ENCODE data around the gene SLC4A2.

The SLC4A2 gene

GRCh38 chr7:151062399-151063211, 3.2 kb downstream of the SLC4A2 start:
- H3K4ac ChIP-seq (ENCODE audit: low read length) = no peak overlapping the region
- peaks cover 22 to 51% of the 10 kb centered on the region in 2 donors for H3K36me3 ChIP-seq (replicated peaks in 1 of 2; ENCODE audit: control insufficient read depth in 2 of 2, insufficient read depth in 2 of 2, low read length in 2 of 2)
- peak overlapping the region in 1 of 2 donors; percentile 73 for H3K4me3 ChIP-seq (ENCODE audit: low read length in 2 of 2)
- no peak overlapping the region for H4K91ac ChIP-seq (ENCODE audit: low read depth, low read length, poor library complexity)
- H4K8ac ChIP-seq (ENCODE audit: low read depth, low read length) = no peak overlapping the region
- no peak overlapping the region for H2BK15ac ChIP-seq (ENCODE audit: low read length)
- peak; percentile 77 for DNase-seq (ENCODE audit: low spot score)
- no peak overlapping the region for H3K14ac ChIP-seq (ENCODE audit: low read length)
- H2AK5ac ChIP-seq (ENCODE audit: low read depth, low read length) = peak overlapping the region; percentile 85
- WGBS, 2 donors (ENCODE audit: extremely low coverage in 2 of 2, insufficient read length in 2 of 2, insufficient replicate concordance in 1 of 2) = no CpG with 5 or more reads among the region's 43 CpGs
- no peak overlapping the region for H2BK120ac ChIP-seq (ENCODE audit: low read depth, low read length)
- peaks cover 17 to 34% of the 10 kb centered on the region in 2 donors for H3K4me1 ChIP-seq (ENCODE audit: control insufficient read depth in 2 of 2, insufficient read depth in 1 of 2, low read depth in 1 of 2, low read length in 2 of 2)
- peak overlapping the region; percentile 64 for H3K4me2 ChIP-seq (ENCODE audit: insufficient read depth, low read length, poor library complexity, severe bottlenecking)
- peaks cover 0 to 18% (median 0%) of the 10 kb centered on the region in 3 experiments for H3K27me3 ChIP-seq (ENCODE audit: control insufficient read depth in 3 of 3, insufficient read depth in 3 of 3, low read depth in 1 of 3, low read length in 3 of 3)
- H2BK5ac ChIP-seq (ENCODE audit: low read length) = no peak overlapping the region
- H3K9me3 ChIP-seq (replicated peaks in 1 of 2; ENCODE audit: control insufficient read depth in 2 of 2, insufficient read depth in 1 of 2, low read depth in 1 of 2, low read length in 2 of 2) = no peaks in the 10 kb centered on the region
- H3K18ac ChIP-seq (ENCODE audit: low read length) = peak overlapping the region; percentile 88
- H3K9ac ChIP-seq (ENCODE audit: low read depth, low read length, poor library complexity) = peak overlapping the region; percentile 75
- no peak overlapping the region for H3K27ac ChIP-seq (replicated peaks; ENCODE audit: low read length)
- H3K23ac ChIP-seq (ENCODE audit: low read depth, low read length, poor library complexity) = peak overlapping the region; percentile 75
- peak overlapping the region; percentile 67 for H2BK12ac ChIP-seq (ENCODE audit: low read length)
- H2AFZ ChIP-seq (ENCODE audit: low read length) = no peak overlapping the region
- H3K79me1 ChIP-seq (ENCODE audit: low read depth, low read length) = peaks cover 4% of the 10 kb centered on the region

- Histone ChIP-seq H2AK5ac (ENCODE audit: low read depth, low read length) (no peak overlapping the region), H3K4ac (ENCODE audit: low read length) (no peak overlapping the region), H3K4me3 (ENCODE audit: low read length in 2 of 2) (no peak overlapping the region), H3K79me1 (ENCODE audit: low read depth, low read length) (peaks cover 4% of the 10 kb centered on the region), H3K36me3 (replicated peaks in 1 of 2; ENCODE audit: control insufficient read depth in 2 of 2, insufficient read depth in 2 of 2, low read length in 2 of 2) (peaks cover 28 to 57% of the 10 kb centered on the region in 2 donors), H2BK120ac (ENCODE audit: low read depth, low read length) (no peak overlapping the region), H3K4me1 (ENCODE audit: control insufficient read depth in 2 of 2, insufficient read depth in 1 of 2, low read depth in 1 of 2, low read length in 2 of 2) (peaks cover 17 to 33% of the 10 kb centered on the region in 2 donors), H4K91ac (ENCODE audit: low read depth, low read length, poor library complexity) (no peak overlapping the region), H3K9ac (ENCODE audit: low read depth, low read length, poor library complexity) (no peak overlapping the region), H3K18ac (ENCODE audit: low read length) (no peak overlapping the region), H3K4me2 (ENCODE audit: insufficient read depth, low read length, poor library complexity, severe bottlenecking) (peak overlapping the region; percentile 64), H2BK5ac (ENCODE audit: low read length) (no peak overlapping the region), H2BK12ac (ENCODE audit: low read length) (no peak overlapping the region), H4K8ac (ENCODE audit: low read depth, low read length) (no peak overlapping the region), H3K27ac (replicated peaks; ENCODE audit: low read length) (no peak overlapping the region), H2AFZ (ENCODE audit: low read length) (no peak overlapping the region), H3K14ac (ENCODE audit: low read length) (no peak overlapping the region), H3K23ac (ENCODE audit: low read depth, low read length, poor library complexity) (no peak overlapping the region), H3K27me3 (ENCODE audit: control insufficient read depth in 3 of 3, insufficient read depth in 3 of 3, low read depth in 1 of 3, low read length in 3 of 3) (peaks cover 0 to 18% (median 0%) of the 10 kb centered on the region in 3 experiments), H2BK15ac (ENCODE audit: low read length) (no peak overlapping the region), H3K9me3 (replicated peaks in 1 of 2; ENCODE audit: control insufficient read depth in 2 of 2, insufficient read depth in 1 of 2, low read depth in 1 of 2, low read length in 2 of 2) (no peaks in the 10 kb centered on the region)
- DNase-seq (ENCODE audit: low spot score) = no peak
- WGBS, 2 donors (ENCODE audit: extremely low coverage in 2 of 2, insufficient read length in 2 of 2, insufficient replicate concordance in 1 of 2) = no CpG with 5 or more reads among the region's 11 CpGs
Observed at GRCh38 chr7:151063212-151063561, 3.8 kb downstream of the SLC4A2 start.

DNA sequence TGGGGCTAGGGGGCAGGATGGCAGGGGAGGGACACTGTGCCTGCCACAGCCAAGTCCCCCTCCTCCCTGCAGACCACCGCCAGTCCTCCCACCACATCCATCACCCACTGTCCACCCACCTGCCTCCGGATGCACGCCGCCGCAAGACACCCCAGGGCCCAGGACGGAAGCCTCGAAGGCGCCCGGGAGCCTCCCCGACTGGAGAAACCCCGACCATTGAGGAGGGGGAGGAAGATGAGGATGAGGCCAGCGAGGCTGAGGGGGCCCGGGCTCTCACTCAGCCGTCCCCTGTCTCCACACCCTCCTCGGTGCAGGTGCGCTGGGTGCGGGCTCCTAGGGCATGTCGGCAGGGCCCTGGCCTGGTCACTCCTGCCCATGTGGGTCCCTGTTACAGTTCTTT, 5.1 kb downstream of the SLC4A2 start:
- Histone ChIP-seq H3K23ac (ENCODE audit: low read depth, low read length, poor library complexity) (no peak overlapping the region), H2AK5ac (ENCODE audit: low read depth, low read length) (no peak overlapping the region), H2AFZ (ENCODE audit: low read length) (no peak overlapping the region), H3K36me3 (replicated peaks in 1 of 2; ENCODE audit: control insufficient read depth in 2 of 2, insufficient read depth in 2 of 2, low read length in 2 of 2) (peaks cover 29 to 66% of the 10 kb centered on the region in 2 donors), H2BK120ac (ENCODE audit: low read depth, low read length) (no peak overlapping the region), H2BK15ac (ENCODE audit: low read length) (no peak overlapping the region), H4K8ac (ENCODE audit: low read depth, low read length) (no peak overlapping the region), H3K4me3 (ENCODE audit: low read length in 2 of 2) (no peak overlapping the region), H2BK12ac (ENCODE audit: low read length) (no peak overlapping the region), H3K27ac (replicated peaks; ENCODE audit: low read length) (no peak overlapping the region), H3K27me3 (ENCODE audit: control insufficient read depth in 3 of 3, insufficient read depth in 3 of 3, low read depth in 1 of 3, low read length in 3 of 3) (peaks cover 0 to 18% (median 0%) of the 10 kb centered on the region in 3 experiments), H3K4me2 (ENCODE audit: insufficient read depth, low read length, poor library complexity, severe bottlenecking) (no peak overlapping the region), H3K9me3 (replicated peaks in 1 of 2; ENCODE audit: control insufficient read depth in 2 of 2, insufficient read depth in 1 of 2, low read depth in 1 of 2, low read length in 2 of 2) (no peaks in the 10 kb centered on the region), H3K4ac (ENCODE audit: low read length) (no peak overlapping the region), H3K79me1 (ENCODE audit: low read depth, low read length) (peaks cover 4% of the 10 kb centered on the region), H4K91ac (ENCODE audit: low read depth, low read length, poor library complexity) (no peak overlapping the region), H3K9ac (ENCODE audit: low read depth, low read length, poor library complexity) (no peak overlapping the region), H2BK5ac (ENCODE audit: low read length) (no peak overlapping the region), H3K18ac (ENCODE audit: low read length) (no peak overlapping the region), H3K14ac (ENCODE audit: low read length) (no peak overlapping the region), H3K4me1 (ENCODE audit: control insufficient read depth in 2 of 2, insufficient read depth in 1 of 2, low read depth in 1 of 2, low read length in 2 of 2) (peaks cover 15 to 24% of the 10 kb centered on the region in 2 donors)
- DNase-seq (ENCODE audit: low spot score) = no peak
- no CpG with 5 or more reads among the region's 18 CpGs for WGBS, 2 donors (ENCODE audit: extremely low coverage in 2 of 2, insufficient read length in 2 of 2, insufficient replicate concordance in 1 of 2)

- peaks cover 32 to 71% of the 10 kb centered on the region in 2 donors for H3K36me3 ChIP-seq (replicated peaks in 1 of 2; ENCODE audit: control insufficient read depth in 2 of 2, insufficient read depth in 2 of 2, low read length in 2 of 2)
- no peak overlapping the region for H3K4me2 ChIP-seq (ENCODE audit: insufficient read depth, low read length, poor library complexity, severe bottlenecking)
- peaks cover 0 to 18% (median 0%) of the 10 kb centered on the region in 3 experiments for H3K27me3 ChIP-seq (ENCODE audit: control insufficient read depth in 3 of 3, insufficient read depth in 3 of 3, low read depth in 1 of 3, low read length in 3 of 3)
- H3K27ac ChIP-seq (replicated peaks; ENCODE audit: low read length) = no peak overlapping the region
- no peak overlapping the region for H3K23ac ChIP-seq (ENCODE audit: low read depth, low read length, poor library complexity)
- no peak overlapping the region for H2BK12ac ChIP-seq (ENCODE audit: low read length)
- H4K8ac ChIP-seq (ENCODE audit: low read depth, low read length) = no peak overlapping the region
- no peak overlapping the region for H3K14ac ChIP-seq (ENCODE audit: low read length)
- DNase-seq (ENCODE audit: low spot score) = no peak
- no peak overlapping the region for H2BK5ac ChIP-seq (ENCODE audit: low read length)
- H3K4me3 ChIP-seq (ENCODE audit: low read length in 2 of 2) = no peak overlapping the region
- no peak overlapping the region for H3K9ac ChIP-seq (ENCODE audit: low read depth, low read length, poor library complexity)
- no CpG with 5 or more reads among the region's 6 CpGs for whole genome bisulfite sequencing, 2 donors (ENCODE audit: extremely low coverage in 2 of 2, insufficient read length in 2 of 2, insufficient replicate concordance in 1 of 2)
- no peak overlapping the region for H2AFZ ChIP-seq (ENCODE audit: low read length)
- no peaks in the 10 kb centered on the region for H3K9me3 ChIP-seq (replicated peaks in 1 of 2; ENCODE audit: control insufficient read depth in 2 of 2, insufficient read depth in 1 of 2, low read depth in 1 of 2, low read length in 2 of 2)
- no peak overlapping the region for H2BK120ac ChIP-seq (ENCODE audit: low read depth, low read length)
- no peak overlapping the region for H3K4ac ChIP-seq (ENCODE audit: low read length)
- no peak overlapping the region for H2BK15ac ChIP-seq (ENCODE audit: low read length)
- no peak overlapping the region for H4K91ac ChIP-seq (ENCODE audit: low read depth, low read length, poor library complexity)
- H3K18ac ChIP-seq (ENCODE audit: low read length) = no peak overlapping the region
- H3K4me1 ChIP-seq (ENCODE audit: control insufficient read depth in 2 of 2, insufficient read depth in 1 of 2, low read depth in 1 of 2, low read length in 2 of 2) = peaks cover 15 to 24% of the 10 kb centered on the region in 2 donors
- H2AK5ac ChIP-seq (ENCODE audit: low read depth, low read length) = no peak overlapping the region
- peaks cover 4% of the 10 kb centered on the region for H3K79me1 ChIP-seq (ENCODE audit: low read depth, low read length)
Observed at GRCh38 chr7:151064993-151065392, 5.6 kb downstream of the SLC4A2 start.
